Measurements from ENCODE around the gene COMMD1. TPM values are rescaled to one million over a fixed set of nuclear protein-coding genes. Genes with fewer than 3 reads are reported as not detected.

Gene COMMD1
- total RNA-seq, 1 donor from 2014 or later: 36.1 TPM

GRCh38 chr2:61937098-61937497 lies 31.6 kb downstream of the COMMD1 start:
- Mint-ChIP-seq H3K9me3 (peaks cover 7% of the 10 kb centered on the region), H3K27ac (peak overlapping the region; percentile 92), H3K27me3 (ENCODE audit: low read depth) (no peaks in the 10 kb centered on the region), H3K4me3 (no peak overlapping the region), H3K36me3 (peaks cover 11% of the 10 kb centered on the region), H3K4me1 (peaks cover 20% of the 10 kb centered on the region)
- TF ChIP-seq CTCF (IDR thresholded peaks at IDR 0.05; ENCODE audit: unreplicated experiment): no peak
- DNase-seq (ENCODE audit: low spot score in 2 of 2, unreplicated experiment in 2 of 2): no peak

GRCh38 chr2:61937886-61938285 lies 32.4 kb downstream of the COMMD1 start:
- TF ChIP-seq CTCF (IDR thresholded peaks at IDR 0.05; ENCODE audit: unreplicated experiment): no peak
- Mint-ChIP-seq H3K9me3 (no peaks in the 10 kb centered on the region), H3K36me3 (peaks cover 4% of the 10 kb centered on the region), H3K4me3 (no peak overlapping the region), H3K4me1 (peaks cover 20% of the 10 kb centered on the region), H3K27me3 (ENCODE audit: low read depth) (no peaks in the 10 kb centered on the region), H3K27ac (peak overlapping the region; percentile 87)
- DNase-seq (ENCODE audit: low spot score in 2 of 2, unreplicated experiment in 2 of 2): no peak

GRCh38 chr2:61938511-61938910 lies 33.0 kb downstream of the COMMD1 start:
- no peak for TF ChIP-seq CTCF (IDR thresholded peaks at IDR 0.05; ENCODE audit: unreplicated experiment)
- no peak for DNase-seq (ENCODE audit: low spot score in 2 of 2, unreplicated experiment in 2 of 2)
- H3K36me3 Mint-ChIP-seq: peaks cover 7% of the 10 kb centered on the region
- no peak overlapping the region for H3K4me3 Mint-ChIP-seq
- peak overlapping the region; percentile 87 for H3K27ac Mint-ChIP-seq
- peaks cover 20% of the 10 kb centered on the region for H3K4me1 Mint-ChIP-seq
- H3K27me3 Mint-ChIP-seq (ENCODE audit: low read depth): no peaks in the 10 kb centered on the region
- no peaks in the 10 kb centered on the region for H3K9me3 Mint-ChIP-seq

- no peak for DNase-seq (ENCODE audit: low spot score in 2 of 2, unreplicated experiment in 2 of 2)
- no peaks in the 10 kb centered on the region for H3K9me3 Mint-ChIP-seq
- no peak for TF ChIP-seq CTCF (IDR thresholded peaks at IDR 0.05; ENCODE audit: unreplicated experiment)
- H3K36me3 Mint-ChIP-seq: peaks cover 7% of the 10 kb centered on the region
- H3K27me3 Mint-ChIP-seq (ENCODE audit: low read depth): no peaks in the 10 kb centered on the region
- no peak overlapping the region for H3K27ac Mint-ChIP-seq
- H3K4me3 Mint-ChIP-seq: no peak overlapping the region
- peaks cover 24% of the 10 kb centered on the region for H3K4me1 Mint-ChIP-seq
Measured at GRCh38 chr2:61943251-61943650, 37.8 kb downstream of the COMMD1 start.

GRCh38 chr2:61946666-61947065 lies 41.2 kb downstream of the COMMD1 start:
- H3K4me1 Mint-ChIP-seq: peaks cover 46% of the 10 kb centered on the region
- peak overlapping the region; percentile 89 for H3K27ac Mint-ChIP-seq
- H3K4me3 Mint-ChIP-seq: no peak overlapping the region

More at GRCh38 chr2:61946666-61947065, 41.2 kb downstream of the COMMD1 start:
- peaks cover 3% of the 10 kb centered on the region for H3K9me3 Mint-ChIP-seq
- DNase-seq (ENCODE audit: low spot score in 2 of 2, unreplicated experiment in 2 of 2): no peak
- peaks cover 14% of the 10 kb centered on the region for H3K36me3 Mint-ChIP-seq
- no peaks in the 10 kb centered on the region for H3K27me3 Mint-ChIP-seq (ENCODE audit: low read depth)
- no peak for TF ChIP-seq CTCF (IDR thresholded peaks at IDR 0.05; ENCODE audit: unreplicated experiment)
